Effector memory CD4-positive, alpha-beta T cell (primary cell): ENCODE results near the gene F8.

Experiments used
- DNase-seq, 3 donors: peaks; one replicate each; pipeline ENCODE4 v3.0.0-alpha.2; 2020
- H3K27ac ChIP-seq: 2 replicates; pipeline ENCODE4 v1.7.0; 2013; ENCODE audit warnings: mild to moderate bottlenecking, low read length, moderate library complexity; ENCODE audit not compliant: insufficient read depth, poor library complexity, severe bottlenecking
- H3K27me3 ChIP-seq: replicated peaks from 2 replicates; pipeline ENCODE4 v1.7.0; 2013; ENCODE audit warnings: mild to moderate bottlenecking, low read length; ENCODE audit not compliant: insufficient read depth, control insufficient read depth, poor library complexity, severe bottlenecking
- H3K36me3 ChIP-seq: 2 replicates; pipeline ENCODE4 v1.7.0; 2013; ENCODE audit warnings: mild to moderate bottlenecking, low read length, moderate library complexity; ENCODE audit not compliant: control insufficient read depth, insufficient read depth
- H3K4me1 ChIP-seq: 2 replicates; pipeline ENCODE4 v1.7.0; 2013; ENCODE audit warnings: low read length, mild to moderate bottlenecking; ENCODE audit not compliant: control insufficient read depth, insufficient read depth, poor library complexity, severe bottlenecking
- H3K4me3 ChIP-seq: 2 replicates; pipeline ENCODE4 v1.7.0; 2013; ENCODE audit warnings: low read length, low read depth, mild to moderate bottlenecking; ENCODE audit not compliant: insufficient read depth, poor library complexity, severe bottlenecking
- H3K9me3 ChIP-seq: 2 replicates; pipeline ENCODE4 v1.7.0; 2013; ENCODE audit warnings: mild to moderate bottlenecking, low read length, moderate library complexity; ENCODE audit not compliant: control insufficient read depth
- total RNA-seq, 3 donors: gene quantifications; one replicate each; lab custom pipeline; 2026; lab: John Stamatoyannopoulos, UW

Gene F8
- 3.9 to 5.7 (median 4.6) reads per million in 3 donors for total RNA-seq

DNA sequence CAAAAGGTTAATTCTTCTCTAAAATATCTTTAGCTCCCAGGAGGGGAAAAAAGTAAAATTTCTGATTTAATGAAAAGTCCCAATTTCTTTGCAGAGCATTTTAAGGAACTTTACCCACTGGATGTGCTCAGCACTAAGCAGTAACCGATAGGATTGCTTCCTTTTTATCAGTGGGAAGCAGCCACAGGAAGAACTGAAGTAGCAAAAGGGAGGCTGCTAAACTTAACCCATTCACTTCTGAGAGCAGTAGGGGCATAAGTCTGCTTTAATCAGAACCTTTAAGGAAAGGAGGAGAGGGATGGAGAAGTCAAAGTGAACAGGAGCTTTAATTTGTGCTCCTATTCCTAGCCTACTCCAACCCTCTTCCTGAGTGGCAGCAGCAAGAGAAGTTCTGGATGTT is at the start of gene F8:
F8 (minus strand) TSS at position 139 of the 400 bp plus-strand sequence. CDS start 171 bp downstream, outside the sequence.
- no peak for DNase-seq
- H3K4me3 ChIP-seq = no peak within 1 kb of the TSS

DNA sequence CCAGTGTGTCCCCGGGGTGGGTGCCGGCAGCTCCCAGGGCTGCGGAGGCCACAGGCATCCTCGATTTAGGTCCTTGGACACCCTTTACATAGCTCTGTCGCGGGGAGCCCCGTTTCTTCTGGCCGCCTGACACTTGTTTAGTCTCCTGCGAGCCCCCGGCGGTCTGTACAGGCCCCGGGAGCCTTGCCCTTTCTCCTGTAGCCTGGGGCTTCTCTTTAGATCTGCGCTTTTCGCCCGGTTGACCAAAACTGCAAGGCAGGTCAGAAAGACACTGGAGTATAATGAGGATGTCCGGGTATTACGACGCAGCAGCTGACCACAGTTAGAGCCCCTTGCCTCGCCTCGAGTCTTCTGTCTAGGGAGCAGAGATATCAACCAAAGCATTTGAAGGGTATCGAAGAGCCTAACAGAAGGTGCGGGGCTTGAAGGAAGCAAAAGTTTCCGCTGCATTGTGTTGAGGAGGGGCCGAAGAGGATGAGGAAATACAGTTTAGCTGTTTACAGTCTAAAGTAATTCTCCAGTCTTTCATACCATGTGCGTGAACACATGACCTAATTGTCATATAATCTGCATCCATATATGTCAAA is 49.3 kb upstream of the F8 start:
- Histone ChIP-seq H3K4me3 (peak overlapping the region; percentile 47), H3K4me1 (peaks cover 3% of the 10 kb centered on the region), H3K27me3 (no peaks in the 10 kb centered on the region), H3K9me3 (no peaks in the 10 kb centered on the region), H3K27ac (peak overlapping the region; percentile 71), H3K36me3 (peaks cover 8% of the 10 kb centered on the region)
- no peak for DNase-seq

More for the DNA sequence above, at the start of gene F8:
- Histone ChIP-seq H3K9me3 (no peaks in the 10 kb centered on the region), H3K27ac (no peak within 1 kb of the TSS), H3K27me3 (no peaks in the 10 kb centered on the region), H3K36me3 (no peaks in the 10 kb centered on the region), H3K4me1 (no peaks in the 10 kb centered on the region)

DNA sequence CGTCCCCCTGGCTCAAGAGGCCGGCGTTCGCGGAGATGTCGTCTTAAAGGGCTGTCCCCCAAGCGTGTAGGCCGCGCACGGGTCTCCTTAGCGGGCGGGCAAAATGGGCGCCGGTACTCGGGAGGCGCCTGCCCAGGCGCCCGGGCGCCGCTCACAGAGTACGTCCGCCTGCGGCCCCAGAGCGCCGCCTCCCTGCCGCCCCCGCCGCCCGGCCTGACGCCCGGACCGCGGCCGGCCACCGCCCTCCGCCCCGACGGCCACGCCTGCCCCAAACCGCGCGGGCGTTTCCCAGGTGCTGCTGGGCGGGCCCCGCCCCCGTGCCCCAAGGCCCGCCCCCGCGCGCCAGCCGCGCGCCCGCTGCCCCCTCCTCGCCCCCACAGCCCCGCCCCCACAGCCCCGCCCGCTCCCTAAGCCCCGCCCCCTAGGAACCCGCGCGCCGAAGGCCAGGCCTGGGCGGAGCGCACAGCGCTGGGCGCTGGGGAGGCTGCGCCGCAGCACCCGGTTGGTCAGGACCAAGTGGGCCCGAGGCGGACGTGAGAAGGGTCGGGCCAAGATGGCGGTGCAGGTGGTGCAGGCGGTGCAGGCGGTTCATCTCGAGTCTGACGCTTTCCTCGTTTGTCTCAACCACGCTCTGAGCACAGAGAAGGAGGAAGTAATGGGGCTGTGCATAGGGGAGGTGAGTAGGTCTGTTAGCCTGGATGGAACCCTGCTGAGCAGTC is 48.6 kb upstream of the F8 start, which contains the start of the genes BRCC3, CMC4 and MTCP1:
BRCC3 (plus strand) TSS at position 534 of the 719 bp plus-strand sequence; CDS start at position 554, 20 bp downstream.
CMC4 (minus strand) TSS at position 162 of the 719 bp plus-strand sequence. CDS start 7,113 bp downstream, outside the sequence.
MTCP1 (minus strand) TSS at position 162 of the 719 bp plus-strand sequence. CDS start 5,126 bp downstream, outside the sequence.
- peak within 1 kb of the TSS; percentile 64 for H3K4me3 ChIP-seq
- H3K27ac ChIP-seq = peak within 1 kb of the TSS; percentile 76
- H3K36me3 ChIP-seq = peaks cover 8% of the 10 kb centered on the region
- H3K27me3 ChIP-seq = no peaks in the 10 kb centered on the region
- peaks cover 3% of the 10 kb centered on the region for H3K4me1 ChIP-seq
- no peaks in the 10 kb centered on the region for H3K9me3 ChIP-seq
- peak; percentile 64 to 71 (median 66) for DNase-seq

DNA sequence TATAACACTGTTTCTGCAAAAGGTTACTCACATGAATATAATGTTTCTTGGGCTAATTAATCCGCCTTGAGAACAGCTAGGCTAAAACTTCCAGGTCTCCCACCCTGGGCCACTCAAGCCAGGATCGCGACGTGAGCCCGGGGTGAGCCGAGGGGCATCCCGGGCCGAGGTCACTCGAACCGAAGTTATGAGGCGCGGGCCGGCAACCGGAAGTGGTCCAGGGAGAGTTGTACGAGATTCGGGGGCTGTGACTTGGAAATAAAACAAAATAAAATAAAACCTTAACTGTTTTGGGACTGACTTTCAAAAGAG is 48.1 kb upstream of the F8 start:
- DNase-seq = no peak
- H3K36me3 ChIP-seq = peaks cover 4% of the 10 kb centered on the region
- no peaks in the 10 kb centered on the region for H3K27me3 ChIP-seq
- peaks cover 3% of the 10 kb centered on the region for H3K4me1 ChIP-seq
- peak overlapping the region; percentile 76 for H3K27ac ChIP-seq
- peak overlapping the region; percentile 64 for H3K4me3 ChIP-seq
- H3K9me3 ChIP-seq = no peaks in the 10 kb centered on the region

DNA sequence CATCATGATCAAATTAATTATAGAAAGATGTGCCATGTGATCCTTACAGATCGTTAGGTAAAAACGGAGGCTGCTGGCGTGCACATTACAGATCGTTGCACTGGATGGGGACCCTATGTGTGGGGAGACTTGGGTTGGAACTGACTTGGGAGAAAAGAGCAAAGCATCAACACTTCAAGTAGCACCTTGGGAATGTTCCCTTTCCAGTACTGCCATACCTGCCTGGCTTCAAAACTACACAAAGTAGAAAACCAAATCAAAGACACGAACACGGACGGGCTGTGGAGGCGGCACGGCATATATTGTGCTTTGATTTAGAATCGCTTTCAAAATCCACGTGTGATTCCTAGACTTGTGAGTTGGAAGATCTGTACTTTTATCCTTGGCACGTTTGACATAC is 47.5 kb upstream of the F8 start:
- no peak for DNase-seq
- no peaks in the 10 kb centered on the region for H3K9me3 ChIP-seq
- H3K4me1 ChIP-seq = peaks cover 3% of the 10 kb centered on the region
- no peaks in the 10 kb centered on the region for H3K27me3 ChIP-seq
- H3K36me3 ChIP-seq = no peaks in the 10 kb centered on the region
- peak overlapping the region; percentile 64 for H3K4me3 ChIP-seq
- peak overlapping the region; percentile 76 for H3K27ac ChIP-seq

DNA sequence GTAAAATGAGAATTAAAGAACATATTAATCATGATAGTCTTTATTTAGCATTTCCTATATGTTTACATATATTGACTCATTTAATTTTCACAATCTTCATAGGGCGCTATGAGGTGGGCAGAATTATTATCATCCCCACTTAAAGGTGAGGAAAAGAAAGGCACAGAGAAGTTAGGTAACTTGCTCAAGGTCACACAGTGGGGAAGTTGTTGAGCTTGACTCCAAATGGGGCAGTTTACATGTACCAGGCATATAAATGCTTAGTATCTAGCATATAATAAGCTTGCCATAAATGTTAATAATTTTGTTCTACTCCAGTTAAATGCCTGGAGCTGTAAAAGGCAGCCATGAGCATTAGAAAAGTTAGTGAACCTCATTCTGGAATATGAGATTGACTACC is 46.9 kb upstream of the F8 start:
- no peak overlapping the region for H3K4me3 ChIP-seq
- no peak overlapping the region for H3K27ac ChIP-seq

DNA sequence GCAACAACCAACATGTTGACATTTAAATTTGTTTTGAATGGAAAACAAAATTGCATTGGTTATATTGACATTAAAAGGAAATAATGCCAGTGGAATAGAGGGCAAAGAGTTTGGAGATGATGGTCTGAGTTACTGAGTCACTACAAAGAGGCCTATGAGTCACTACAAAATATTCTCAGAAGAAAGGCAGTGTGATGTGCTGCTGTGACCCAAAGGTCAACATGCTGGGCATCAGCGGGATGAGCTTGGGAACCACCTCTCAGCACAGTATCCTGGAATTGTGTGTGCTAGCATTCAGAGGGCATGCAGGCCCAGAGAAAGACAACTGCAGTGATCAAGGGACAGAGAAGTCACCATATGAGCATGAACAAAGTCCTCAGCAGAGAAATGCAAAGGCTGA is 45.6 kb upstream of the F8 start:
- Histone ChIP-seq H3K27me3 (no peaks in the 10 kb centered on the region), H3K4me1 (peaks cover 1% of the 10 kb centered on the region), H3K4me3 (no peak overlapping the region), H3K36me3 (no peaks in the 10 kb centered on the region), H3K9me3 (no peaks in the 10 kb centered on the region), H3K27ac (no peak overlapping the region)
- no peak for DNase-seq

More for the DNA sequence above, 46.9 kb upstream of the F8 start:
- H3K9me3 ChIP-seq = no peaks in the 10 kb centered on the region
- no peaks in the 10 kb centered on the region for H3K36me3 ChIP-seq
- no peaks in the 10 kb centered on the region for H3K27me3 ChIP-seq
- H3K4me1 ChIP-seq = peaks cover 3% of the 10 kb centered on the region
- DNase-seq = no peak

DNA sequence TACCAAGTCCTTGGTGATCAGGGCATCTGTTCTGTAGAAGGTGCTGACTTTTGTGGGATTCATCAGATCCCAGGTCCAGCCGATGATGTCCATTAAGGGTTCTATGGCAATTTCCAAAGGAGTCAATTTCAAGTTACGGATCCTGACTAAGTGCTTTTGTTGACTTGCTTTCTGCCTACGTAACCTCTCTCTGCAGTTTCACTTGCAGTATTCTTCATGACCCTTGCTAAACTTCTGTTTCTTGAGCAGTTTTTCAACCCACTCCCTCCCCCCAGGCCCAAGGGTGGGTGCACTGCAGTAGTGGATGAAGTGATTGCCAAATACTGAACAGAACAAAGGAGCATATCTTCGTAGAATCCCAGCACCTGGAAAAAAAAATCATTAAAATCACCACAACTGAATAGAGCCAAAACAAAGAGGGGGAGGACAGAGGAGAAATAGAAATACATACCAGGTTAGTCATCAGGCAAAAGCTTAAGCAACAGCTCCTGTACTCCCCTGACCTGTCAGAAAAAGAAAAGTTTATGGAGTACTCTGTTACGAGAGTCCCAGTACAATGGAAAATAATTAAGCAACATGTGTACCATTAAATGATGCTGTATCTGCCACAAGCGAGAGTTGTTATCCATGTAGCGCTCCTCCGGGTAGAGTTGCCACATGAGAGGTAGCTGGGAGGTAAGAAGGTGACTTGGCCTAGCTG is 42.7 kb upstream of the F8 start:
- no peaks in the 10 kb centered on the region for H3K27me3 ChIP-seq
- no peak overlapping the region for H3K27ac ChIP-seq
- DNase-seq = no peak
- no peaks in the 10 kb centered on the region for H3K36me3 ChIP-seq
- no peak overlapping the region for H3K4me3 ChIP-seq
- H3K9me3 ChIP-seq = no peaks in the 10 kb centered on the region
- no peaks in the 10 kb centered on the region for H3K4me1 ChIP-seq

DNA sequence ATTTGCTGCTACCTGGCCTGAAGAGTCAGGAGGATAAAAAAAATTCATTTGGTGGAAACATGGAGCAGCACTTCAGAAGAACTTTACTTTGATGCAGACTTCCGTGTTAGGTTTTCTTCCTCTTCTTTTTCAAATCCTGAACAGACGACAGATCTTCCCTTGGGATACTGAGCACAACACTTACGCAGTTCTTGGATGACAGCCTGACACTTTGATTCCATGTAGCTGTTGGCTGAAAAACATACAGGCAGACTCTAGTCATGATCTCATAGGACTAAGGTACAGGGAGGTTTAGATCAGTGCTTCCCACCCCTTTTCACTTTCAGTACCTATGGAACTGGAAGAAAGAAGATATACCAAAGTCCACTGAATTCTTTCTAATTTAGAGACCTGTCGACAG is 39.2 kb upstream of the F8 start:
- peaks cover 5% of the 10 kb centered on the region for H3K4me1 ChIP-seq
- no peak overlapping the region for H3K4me3 ChIP-seq
- no peaks in the 10 kb centered on the region for H3K36me3 ChIP-seq
- no peak for DNase-seq
- no peak overlapping the region for H3K27ac ChIP-seq
- H3K9me3 ChIP-seq = no peaks in the 10 kb centered on the region
- H3K27me3 ChIP-seq = no peaks in the 10 kb centered on the region
